GM19099 (cell line): ENCODE results near the gene MND1.

Source experiments
- POLR2A ChIP-seq: IDR thresholded peaks from 3 replicates; pipeline ENCODE4 v1.6.1; 2011; ENCODE audit warnings: low read depth; ENCODE audit not compliant: insufficient read length; ENCODE audit errors: extremely low read depth

The MND1 gene

DNA sequence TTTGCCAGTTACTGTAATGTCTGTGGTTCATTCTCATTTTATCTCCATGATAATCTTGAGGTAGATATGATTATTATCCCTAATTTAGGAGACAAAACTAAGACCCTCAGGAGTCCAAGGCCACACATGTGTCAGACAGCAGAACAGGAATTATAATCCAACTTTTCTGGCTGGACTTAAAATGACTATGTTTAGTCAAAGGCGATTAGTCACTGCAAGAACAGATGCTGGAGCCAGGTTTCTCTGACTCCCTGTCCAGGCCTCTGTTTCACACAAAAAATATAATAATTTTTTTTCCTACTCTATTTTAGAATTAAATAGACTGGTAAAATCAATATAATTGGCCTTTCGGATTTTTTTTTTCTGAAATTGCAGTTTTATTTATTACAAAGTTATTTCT is 64.9 kb downstream of the MND1 start:
- TF ChIP-seq POLR2A = no peak

GRCh38 chr4:153409924-153410501 is 65.5 kb downstream of the MND1 start:
- no peak for TF ChIP-seq POLR2A

DNA sequence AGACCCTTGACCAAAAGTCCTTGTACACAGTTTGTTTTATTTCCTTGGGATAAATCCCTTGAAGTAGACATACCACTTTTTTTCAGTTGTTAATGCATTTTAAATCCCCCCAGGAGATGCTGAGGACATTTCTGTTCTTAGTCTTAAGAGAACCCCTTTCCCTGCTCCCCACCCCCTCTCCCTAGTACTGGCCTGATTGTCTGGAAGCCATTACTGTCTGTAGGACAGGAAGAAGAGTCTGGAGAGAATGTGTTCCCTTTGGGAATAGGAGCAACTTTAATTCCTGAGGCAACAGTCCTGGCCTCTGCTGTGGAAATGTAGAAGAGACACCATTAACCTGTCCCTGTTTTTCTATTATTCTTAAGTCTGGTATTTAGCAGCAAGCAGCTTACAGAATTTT is 69.4 kb downstream of the MND1 start:
- no peak for TF ChIP-seq POLR2A

- no peak for TF ChIP-seq POLR2A
Measured at GRCh38 chr4:153418121-153418520, 73.6 kb downstream of the MND1 start.

- no peak for TF ChIP-seq POLR2A
Measured at GRCh38 chr4:153418558-153418957, 74.1 kb downstream of the MND1 start.

DNA sequence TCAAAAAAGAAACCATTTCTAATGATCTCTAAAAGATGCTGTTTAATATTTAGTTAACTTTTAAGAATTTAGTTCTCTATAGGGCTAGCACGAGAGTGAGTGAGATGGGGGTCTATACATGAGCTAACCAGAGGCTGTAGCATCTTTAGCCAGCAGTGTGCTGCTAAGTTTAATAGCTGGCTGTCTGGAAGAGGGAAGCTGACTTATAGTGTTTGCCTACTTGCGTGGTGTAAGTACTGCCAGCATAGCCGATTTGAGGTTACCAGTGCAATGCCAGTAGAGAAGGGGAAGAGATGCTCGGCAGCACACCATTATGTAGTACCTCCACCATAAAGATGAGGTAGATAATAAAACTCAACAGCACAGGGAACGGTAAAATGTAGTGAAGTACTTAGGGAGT is 74.5 kb downstream of the MND1 start:
- TF ChIP-seq POLR2A = no peak

GRCh38 chr4:153419673-153420278 is 75.3 kb downstream of the MND1 start:
- TF ChIP-seq POLR2A = no peak

DNA sequence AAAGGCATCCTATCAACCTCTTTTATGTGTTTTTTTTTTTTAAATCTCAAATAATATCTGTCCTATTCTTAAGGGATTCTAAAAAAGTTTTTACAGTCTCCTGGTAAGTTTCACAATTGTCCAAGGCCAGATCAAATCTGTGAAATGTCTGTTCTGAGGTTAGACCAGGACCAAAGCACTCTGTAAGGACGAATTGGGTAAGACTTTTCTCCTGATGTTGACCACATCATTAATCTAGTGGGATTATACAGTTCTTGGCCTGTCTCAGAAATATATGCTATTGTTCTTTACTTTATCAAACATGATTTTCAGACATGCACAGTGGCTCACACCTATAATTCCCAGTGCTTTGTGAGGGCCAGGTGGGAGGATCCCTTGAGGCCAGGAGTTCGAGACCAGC is 75.9 kb downstream of the MND1 start:
- TF ChIP-seq POLR2A = no peak

- no peak for TF ChIP-seq POLR2A
Measured at GRCh38 chr4:153421941-153422340, 77.5 kb downstream of the MND1 start.

DNA sequence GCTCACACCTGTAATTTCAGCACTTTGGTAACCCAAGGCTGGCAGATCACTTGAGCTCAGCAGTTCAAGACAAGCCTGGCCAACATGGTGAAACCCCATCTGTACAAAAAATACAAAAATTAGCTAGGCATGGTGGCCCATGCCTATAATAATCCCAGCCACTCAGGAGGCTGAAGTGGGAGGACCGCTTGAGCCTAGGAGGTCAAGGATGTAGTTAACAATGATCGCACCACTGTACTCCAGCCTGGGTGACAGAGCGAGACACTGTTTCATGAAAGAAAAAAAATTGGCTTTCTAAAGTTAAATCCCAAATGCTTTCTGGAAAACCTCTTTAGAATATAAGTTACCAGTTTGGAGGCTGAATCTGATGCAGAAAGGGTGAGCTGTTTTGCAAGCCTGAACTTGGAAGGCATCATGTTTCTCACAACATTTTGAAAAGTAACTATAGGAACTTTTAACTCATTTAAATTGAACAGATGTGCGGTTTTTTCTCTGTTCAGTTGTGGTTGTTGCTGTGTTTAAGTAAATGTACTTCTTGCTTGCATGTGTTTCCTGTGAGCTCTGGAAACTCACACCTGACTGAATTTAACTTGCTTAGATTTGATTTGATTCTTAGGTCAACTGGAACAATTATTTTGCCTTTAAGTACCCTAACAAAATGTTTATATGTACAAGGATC is 81.9 kb downstream of the MND1 start:
- TF ChIP-seq POLR2A = no peak

DNA sequence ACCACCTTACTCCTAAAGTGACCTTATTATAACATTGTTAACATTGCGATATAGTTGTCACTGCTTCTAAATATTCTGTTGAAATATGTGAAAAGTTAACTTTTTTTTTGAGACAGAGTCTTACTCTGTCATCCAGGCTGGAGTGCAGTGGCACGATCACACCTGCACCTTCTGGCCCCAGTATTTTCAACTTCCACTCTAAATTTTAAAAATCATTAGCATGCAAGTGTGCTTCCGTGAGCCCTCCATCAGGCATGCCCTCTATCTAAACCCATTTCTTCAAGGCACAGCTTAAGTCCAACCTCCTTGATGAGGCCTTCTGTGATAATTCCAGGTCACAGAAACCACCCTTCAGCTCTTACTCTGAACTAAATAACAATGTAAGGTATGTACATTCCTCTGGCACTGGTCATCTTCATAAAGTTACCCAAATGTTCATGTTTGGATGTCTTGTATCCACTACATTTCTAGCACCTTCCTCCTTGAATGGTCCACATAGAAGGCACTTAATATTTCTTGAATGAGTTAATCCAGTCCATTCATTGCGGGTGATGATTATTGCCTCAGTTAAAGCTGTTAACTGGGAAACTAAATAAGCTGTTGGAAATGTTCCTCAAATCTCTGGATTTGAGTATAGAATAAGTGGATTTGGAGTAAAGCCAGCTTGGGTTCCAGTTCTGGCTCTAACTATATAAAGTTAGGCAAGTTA is 83.0 kb downstream of the MND1 start:
- TF ChIP-seq POLR2A = no peak

GRCh38 chr4:153428941-153429475 is 84.5 kb downstream of the MND1 start:
- TF ChIP-seq POLR2A = no peak

DNA sequence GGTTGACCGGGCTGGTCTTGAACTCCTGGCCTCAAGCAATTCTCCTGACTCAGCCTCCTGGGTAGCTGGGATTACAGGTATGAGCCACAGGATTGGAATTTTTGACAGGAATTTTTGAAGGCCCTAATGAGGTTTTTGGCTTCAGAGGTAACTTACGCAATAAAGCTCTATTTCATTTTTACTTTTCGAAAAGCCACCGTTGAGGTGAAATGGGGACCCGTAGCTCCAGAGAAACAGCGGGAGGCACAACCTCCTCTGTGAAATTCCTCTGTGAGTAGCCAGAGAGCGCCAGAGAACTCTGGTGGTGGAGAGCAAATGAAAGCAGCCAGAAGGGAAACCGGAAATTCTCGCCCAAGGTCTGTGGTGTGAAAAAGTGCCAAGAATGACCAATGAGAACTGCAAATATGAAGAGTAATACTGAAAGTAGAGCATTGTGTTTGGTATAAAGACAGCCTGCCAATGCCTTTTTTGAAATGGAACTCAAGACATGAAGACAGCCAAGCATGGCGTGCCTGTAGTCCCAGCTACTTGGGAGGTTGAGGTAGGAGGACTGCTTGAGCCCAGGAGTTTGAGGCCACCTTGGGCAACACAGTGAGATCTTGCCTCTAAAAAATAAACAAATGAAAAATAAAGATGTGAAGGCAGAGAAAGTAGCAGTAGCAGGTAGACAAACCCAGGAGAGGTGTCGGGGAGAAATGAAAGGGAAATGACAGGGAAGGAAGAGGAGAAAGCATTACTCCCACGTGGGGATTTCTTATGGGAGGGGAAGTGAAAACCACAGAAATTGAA is 88.7 kb downstream of the MND1 start:
- TF ChIP-seq POLR2A = peak; percentile 48

- no peak for TF ChIP-seq POLR2A
Measured at GRCh38 chr4:153433754-153434105, 89.2 kb downstream of the MND1 start.

GRCh38 chr4:153434190-153434589 is 89.7 kb downstream of the MND1 start:
- no peak for TF ChIP-seq POLR2A
